Embryonic facial prominence (tissue), 1 donor: ENCODE data around the gene NHEJ1.
A peak's percentile ranks its signal among the peaks of the same experiment; 100 is the strongest.

ENCODE experiments used
- DNase-seq: peaks from one replicate; pipeline ENCODE4 v3.0.0-alpha.2; 2016; ENCODE audit errors: extremely low spot score

The NHEJ1 gene

DNA sequence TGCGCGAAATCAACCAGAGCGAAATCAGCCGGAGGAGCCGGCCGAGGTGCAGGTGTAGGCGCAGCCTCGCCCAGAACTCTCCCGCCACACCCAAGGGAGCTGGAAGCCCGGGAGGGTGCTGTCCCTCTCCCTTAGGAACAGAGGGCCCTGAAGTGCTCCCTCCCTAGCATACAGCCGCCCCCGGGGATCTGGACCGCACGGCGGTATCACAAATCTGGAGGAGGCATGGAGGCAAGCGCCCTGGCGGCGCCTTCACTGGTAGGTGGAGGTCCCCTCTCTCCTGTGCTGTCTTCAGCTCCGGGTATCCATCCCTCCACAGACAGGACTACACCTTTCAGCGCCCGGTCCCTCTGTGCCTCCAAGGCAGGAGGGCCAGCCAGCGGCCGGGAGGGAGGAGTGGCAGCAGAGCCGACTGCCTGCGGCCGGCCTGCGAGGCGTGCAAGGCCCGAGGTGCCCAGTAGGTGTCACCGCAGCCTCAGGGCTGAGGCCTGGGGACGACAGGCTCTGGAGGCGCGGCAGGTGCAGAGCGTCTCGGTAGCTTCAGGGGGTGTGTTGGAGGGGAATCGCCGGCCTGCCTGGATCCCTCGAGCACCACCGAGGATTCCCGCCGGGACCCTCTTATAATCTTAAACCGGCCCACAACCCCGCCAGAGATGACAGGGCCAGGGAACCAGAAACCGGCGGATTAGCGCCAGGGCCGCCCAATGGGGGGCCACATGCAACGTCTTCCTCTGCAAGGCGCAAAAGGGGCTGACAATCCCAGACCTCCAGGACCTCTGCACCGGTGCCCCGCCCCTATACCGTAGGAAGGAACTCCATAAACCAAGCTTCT, 102.7 kb downstream of the NHEJ1 start:
- DNase-seq: peak; percentile 13

DNA sequence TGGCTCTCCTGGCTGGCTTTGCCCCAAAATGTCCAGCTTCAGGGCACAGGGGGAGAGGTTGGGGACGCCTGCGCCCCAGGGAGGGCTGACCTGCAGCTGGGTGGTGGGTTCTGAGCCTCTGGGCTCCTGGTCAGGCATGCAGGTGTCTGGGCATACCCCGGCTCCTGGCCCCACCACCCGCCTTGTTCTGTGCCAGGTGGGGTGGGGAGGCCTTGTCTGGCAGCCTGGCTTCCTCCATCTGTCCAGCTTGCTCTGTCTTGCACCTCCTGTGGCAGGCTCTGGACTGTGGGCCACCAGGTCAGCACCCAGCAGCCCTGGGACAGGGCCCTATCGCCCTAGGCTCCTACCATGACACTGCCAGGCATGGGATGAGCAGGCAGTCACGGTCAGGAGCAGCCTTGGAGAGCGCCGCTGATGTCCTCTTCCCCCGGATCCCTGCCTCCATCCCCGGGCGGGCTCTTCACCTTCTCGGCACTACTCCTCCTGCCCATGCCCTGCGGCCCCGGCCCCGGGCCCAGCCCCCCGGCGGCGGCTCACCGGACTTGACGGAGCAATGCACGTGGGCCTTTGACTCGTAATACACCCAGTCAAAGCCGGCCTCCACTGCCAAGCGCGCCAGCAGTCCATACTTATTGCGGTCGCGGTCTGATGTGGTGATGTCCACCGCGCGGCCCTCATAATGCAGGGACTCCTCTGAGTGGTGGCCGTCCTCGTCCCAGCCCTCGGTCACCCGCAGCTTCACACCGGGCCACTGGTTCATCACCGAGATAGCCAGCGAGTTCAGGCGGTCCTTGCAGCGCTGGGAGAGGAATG, 103.5 kb downstream of the NHEJ1 start:
- DNase-seq: no peak

DNA sequence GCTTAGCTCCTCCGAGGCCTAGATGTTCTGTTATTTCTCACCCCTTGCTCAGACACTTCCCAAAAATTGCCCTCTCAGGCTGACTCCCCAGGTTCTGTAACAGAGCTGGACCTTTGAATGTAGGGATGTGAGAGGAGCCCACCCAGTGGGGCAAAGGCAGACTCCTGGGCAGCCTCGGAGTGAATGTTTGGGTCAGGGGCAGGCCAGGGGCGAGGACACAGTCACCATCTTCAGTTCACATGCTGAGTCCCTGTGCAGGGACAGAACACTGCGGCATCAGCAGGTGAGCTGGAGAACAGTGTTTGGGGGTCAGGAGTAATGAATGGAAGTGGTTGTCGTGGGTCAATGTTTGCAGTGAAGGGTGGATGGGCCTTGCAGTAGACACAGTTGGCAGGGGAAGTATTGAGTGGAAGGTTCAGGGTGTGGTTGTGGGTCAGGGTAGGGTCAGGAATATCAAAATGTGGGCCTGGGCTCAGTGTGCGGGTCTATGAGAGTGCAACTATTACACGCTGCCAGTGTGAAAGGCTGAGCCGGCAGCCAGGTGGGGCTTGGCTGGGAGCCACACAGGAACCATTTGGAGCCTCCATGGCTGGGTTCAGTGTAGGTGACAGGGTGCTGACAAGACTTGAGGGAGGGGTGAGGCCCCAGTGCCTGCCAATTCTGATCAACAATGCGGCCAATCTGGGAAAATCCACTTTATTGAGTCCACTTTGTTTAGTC, 104.3 kb downstream of the NHEJ1 start:
- DNase-seq: no peak

DNA sequence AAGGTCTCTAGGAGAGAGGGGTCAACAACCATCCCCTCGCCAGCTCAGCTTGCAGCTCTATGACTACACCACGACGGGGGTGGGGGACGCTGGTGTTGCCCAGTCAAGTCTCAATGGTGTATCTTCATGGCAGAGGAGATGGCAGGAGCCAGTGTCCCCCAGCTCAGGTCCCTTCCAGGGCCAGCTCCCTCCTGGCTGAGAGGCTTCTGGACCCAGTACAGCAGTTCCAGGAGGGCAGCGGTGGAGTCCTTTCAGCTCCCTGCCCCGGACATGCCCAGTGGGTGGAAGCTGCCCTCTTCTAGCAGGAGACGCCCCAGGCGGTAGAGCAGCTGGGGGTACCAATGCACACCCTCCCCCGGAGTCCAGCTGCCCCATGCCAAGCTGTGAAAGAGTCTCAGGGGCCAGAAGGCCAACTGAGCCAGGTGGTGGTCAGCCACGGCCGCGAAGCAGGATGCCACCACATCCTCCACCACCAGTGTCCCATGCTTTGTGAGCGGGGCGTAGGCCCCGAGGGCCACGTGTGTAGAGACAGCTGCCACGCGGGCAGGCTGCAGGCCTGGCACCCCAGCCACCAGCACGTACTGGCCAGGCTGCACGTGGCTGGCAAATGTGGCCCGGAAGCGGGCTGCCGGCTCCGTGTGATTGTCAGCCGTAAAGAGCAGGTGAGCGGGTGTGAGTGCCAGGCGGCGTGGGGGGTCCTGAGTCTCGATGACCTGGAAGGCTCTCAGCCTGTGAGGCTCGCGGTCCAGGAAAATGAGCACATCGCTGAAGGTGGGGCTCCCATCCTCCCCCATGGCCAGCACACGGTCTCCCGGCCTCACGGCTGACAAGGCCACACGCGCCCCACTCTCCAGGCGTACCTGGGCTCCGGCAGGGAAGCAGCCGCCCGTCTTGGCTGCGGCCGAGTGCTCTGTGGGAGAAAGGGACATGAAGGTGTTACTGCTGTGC, 105.4 kb downstream of the NHEJ1 start:
- no peak for DNase-seq

DNA sequence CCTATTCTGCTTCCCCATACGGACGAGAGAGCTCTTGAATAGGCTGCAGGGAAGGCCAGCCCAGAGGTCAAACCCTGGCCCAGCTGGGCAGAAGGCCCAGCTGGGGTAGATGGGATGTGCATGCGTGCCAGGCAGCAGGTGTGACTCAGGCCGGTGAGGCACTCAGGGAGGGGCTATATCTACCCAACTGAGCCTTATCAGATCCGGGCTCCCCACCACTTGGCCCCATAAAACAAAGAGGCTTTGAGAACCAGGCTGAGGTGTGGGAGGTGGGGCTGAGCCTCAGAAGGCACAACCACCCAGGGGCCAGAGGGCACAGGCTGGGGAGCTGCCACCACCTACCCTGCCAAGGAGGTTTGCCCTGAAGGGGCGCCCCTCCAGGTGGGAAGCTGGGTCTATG, 111.3 kb downstream of the NHEJ1 start:
- no peak for DNase-seq

DNA sequence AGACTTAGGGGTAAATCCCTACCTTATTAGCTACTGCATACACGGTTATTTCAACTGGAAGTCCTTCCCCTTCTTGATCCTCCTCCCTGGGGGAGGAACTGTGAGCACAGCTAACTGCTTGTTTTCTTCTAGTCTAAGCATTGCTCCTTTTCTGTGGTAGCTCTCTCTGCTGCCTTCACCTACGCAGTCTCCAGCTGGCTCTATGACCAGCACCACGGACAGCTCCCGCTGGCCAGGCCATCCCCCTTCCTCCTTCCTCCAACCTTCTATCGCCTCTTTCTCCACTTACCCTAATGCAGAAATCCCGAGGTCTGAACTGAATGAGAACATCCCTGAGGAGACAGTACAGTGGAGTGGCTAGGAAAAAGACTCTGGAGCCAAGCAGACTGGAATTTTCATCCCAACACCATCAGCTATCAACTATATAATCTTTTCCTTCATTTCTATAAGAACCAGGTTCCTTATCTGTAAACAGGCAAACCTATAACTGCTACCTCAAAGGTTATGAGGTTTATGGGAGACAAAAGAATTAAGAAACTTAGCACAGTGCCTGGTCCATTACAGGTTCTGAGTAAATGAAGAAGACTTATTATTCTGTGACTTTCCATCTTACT, 114.6 kb downstream of the NHEJ1 start:
- peak; percentile 9 for DNase-seq

DNA sequence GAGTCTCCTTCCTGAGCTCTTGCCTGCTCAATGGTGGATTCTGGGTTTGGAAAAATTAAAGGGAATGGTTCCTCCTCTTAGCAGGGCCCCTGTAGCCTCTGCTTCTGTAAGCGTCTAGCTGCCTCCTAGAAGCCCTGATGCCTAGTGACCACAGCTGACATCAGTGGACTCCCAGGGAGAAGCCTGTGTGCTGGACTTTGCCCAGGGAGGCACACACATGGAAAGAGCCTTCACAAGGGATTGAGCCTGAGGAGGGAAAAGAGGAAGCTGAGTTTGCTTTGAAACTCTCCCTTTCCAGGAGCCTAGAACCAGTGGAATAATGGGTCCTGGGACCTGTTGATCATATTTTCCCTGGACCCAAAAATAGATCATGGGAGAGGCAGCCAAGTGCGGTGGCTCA, 117.9 kb downstream of the NHEJ1 start:
- no peak for DNase-seq

DNA sequence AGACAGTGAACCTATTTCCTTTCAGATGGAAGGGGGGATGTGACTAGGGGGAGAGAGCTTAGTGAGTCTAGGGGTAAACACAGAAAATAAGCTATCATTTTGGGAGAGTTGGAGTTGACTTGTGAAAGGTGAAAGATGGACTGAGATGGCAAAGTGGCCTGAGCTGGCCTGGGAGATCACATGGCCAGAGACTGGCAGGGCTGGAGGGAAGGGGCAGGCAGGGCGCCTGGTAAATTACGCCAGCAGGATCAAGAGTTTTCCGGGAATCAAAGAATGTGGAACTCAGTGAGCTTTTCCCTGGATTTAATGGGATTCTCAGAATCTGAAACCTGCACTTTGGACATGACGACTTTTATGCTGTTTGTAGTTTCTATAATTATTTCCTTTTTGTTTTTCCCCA, 118.5 kb downstream of the NHEJ1 start:
- DNase-seq: no peak

DNA sequence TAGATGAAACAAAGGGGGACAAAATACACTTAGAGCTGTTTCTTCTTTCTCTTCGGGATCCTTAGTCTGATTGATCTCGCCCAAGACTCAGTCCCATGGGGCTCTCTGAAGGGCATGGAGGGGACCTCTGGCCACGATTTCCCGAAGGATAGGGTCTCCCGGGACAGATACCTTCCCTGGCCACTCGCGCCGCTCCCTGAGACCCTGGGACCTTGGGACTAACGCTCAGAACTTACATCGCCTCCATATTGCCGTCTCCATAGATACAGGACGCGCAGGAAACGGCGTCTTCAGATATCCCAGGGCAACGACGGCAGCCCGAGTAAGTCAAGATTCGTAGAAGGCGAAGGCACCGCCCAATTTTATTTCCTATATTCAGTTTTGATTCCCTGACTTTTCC, 119.4 kb downstream of the NHEJ1 start, which contains the start of gene CFAP65:
Gene CFAP65, minus strand, starts transcription at position 265 of the 400 bp plus-strand sequence. CDS start 2,468 bp downstream, outside the sequence.
- DNase-seq: no peak

DNA sequence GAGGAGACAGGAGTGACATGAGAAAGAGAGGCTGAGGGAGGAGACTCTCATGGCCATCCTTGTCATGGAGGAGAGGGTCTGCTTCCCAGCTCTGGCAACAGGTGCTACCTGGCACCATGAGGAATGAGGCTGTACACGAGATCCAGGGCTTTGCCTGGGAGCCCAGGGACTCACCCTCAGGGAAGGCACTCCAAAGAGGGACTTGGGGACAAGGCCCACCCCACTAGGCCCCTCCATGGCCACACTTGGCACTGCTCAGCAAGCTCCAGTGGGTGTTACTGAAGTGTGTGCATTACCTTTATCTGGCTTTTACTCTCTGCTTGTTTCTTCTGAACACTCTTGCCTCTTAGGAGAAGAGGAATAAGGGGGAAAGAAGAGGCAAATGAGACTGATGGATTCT, 122.0 kb downstream of the NHEJ1 start:
- no peak for DNase-seq

DNA sequence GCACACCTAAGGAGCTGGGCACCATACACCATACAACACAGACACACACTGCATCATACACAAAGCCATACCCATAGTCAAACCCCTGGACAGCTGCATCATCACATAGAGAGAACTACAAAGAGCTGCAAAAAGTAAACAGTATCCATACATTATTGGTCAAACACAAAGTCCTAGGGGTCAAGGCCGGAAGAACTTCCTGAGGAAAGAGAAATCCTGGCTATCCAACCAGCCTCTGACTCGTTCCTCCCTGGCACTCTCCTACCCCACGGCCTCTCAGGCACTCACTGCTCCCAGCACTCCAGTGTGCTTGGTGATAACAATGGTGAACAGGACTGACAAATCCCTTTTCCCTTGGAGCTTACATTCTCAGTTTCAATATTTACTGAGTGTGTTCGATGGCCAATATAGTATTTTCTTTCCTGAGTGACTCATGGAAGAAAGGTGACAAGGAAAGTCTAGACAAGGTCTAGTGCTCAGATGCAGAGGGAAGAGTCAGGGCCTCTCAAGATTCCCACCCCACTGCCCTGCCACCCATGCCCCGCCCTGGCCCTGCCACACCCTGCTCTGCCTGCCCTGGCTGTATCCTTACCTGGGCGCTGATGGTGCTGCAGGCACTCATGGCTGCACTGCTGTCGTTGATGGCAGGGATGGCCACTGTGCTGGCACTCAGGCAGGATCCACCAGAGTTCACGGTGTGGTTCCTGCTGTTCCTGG, 122.7 kb downstream of the NHEJ1 start:
- no peak for DNase-seq

DNA sequence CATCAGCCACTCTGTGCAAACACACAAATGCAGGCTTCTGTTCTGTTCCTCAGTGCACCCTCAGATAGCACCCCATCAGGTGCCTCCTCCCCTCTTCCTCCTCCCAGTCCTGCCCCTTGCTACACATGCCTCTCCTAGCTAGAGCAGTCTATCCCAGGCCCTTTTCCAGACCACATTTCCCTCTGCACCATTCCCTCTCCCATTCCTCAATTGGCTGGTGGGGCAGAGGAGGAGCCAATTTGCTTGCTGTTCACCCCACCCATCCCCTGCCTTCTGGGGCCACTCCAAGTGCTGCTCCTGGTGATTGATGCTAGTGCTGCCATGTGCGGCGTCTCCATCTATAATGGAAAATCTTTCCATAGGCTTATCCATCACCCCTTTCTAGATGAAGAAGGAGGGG, 124.7 kb downstream of the NHEJ1 start:
- DNase-seq: no peak

DNA sequence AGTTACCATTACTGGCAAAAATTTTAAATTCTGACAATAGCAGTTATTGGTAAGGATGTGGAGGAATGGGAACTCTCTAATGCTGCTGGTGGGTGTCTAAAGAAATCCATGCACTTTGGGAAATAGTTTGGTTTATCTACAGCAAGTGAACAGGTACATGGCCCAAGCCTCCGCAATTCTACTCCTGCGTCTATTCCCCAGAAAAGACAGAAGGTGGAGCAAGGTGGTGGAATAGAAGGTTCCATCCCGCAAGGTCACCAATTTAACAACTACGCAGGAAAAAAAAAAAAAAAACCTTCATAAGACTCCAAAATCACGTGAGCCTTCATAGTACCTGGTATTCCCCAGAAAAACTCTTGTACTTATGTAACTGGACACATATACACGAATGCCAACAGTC, 125.8 kb downstream of the NHEJ1 start:
- no peak for DNase-seq

DNA sequence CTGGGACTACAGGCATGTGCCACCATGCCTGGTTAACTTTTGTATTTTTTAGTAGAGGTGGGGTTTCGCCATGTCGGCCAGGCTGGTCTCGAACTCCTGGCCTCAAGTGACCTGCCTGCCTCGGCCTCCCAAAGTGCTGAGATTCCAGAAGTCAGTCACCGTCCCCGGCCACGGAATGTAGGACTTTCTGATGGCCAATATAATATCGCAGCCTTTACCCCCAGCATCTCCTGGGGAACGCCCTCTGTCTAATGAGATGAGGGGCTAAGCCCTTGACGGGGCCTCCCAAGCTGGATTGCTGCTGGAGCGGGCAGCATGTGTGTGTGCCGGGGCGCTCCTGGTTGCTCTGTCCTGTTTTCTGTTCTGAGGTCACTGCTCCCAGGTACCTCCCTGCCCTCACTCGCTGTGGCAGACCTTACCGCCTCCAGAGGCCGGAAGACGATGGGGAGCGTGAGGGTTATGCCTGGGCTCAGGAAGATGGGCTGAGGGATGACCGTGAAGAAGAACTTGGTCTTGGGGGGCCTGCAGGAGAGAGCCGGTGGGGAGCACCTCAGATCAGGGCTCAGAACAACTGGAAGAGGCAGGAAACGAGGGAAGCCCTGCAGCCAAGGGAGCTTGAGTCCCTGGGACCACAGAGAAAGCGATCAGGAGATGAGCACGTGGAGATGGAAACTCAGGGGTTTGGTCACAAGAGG, 128.4 kb downstream of the NHEJ1 start:
- no peak for DNase-seq

DNA sequence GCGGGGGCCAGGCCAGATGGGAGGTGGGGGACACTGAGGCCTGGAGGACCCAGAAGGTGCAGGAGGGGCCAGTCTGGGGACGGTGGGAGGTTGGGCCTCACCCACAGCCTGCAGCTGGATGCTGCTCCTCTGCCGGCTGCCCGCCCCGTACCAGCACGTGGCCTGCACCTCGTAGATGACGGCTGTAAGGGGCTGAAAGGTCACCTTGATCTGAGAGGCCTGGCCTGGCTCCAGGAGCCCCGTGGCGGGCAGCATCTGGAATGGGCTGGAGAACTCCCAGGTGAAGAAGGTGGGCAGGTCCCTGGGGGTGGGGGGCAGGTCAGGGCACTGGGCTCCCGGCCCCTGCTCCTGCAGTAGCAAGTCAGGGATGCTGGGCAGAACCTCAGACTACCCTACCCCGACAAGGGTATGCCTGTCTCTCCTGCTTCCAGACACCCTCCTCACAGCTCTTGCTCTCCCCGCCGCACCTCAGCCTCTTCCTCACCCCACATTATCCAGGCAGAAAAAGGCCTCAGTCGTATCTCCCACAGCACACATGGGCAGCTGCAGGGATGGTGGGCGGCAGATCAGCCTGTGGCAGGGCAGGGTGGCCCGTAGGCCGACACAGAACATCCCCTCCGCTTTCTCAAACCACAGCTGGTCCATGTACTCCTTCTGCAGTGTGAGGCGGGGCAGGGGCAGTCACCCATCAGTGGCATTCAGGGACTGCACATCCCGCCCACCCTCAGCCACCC, 129.4 kb downstream of the NHEJ1 start:
- DNase-seq: no peak

DNA sequence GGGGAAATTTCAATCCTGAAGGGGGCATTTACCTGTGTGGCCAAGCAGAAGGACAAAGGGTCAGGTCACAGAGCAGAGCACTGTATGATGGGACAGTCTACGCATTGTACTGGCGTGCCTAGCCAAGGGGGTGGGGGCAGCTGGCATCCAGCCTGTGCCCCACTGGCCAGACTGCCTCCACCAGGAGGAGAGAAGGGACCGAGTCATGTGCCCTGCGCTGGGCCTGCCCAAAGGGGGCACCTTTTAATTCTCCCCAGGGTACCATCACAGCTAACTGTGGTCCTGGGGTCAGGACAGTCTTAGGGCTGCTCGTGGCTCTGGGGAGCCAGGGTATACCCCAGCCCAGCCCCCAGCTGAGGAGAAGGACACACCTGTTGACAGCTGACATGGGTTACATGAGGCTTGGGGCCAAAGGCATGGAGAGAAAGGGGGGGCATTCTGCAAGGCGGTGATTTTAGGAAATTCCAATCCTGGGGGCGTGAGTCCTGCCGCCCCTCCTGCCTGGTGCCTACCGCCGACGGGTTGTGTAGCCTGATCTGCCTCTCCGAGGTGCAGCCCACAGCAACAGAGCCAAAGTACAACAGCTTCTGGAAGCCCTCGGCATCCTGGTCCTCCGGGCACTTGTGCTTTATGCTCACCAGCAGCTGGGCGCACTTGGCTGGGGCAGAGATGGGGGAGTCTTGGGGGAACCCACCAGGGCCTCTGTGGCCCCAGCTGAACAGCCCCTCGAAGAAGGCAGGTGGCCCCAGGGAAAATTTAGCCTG, 130.3 kb downstream of the NHEJ1 start:
- DNase-seq: no peak

DNA sequence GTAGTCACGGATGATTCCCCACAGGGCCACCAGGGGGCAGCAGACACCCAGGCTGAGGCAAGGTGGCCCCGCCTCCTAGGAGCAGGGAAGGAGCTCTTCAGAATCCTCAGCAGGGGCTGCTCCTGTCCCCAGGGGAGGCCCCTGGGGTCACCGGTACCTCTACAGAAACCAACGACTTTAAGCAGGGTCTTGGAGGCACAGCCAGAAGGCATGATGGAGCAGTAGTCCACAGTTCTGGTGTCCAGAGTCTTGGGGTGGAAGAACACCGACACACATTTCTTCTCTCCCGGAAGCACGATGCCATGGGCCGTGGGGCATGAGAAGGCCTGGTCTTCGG, 130.8 kb downstream of the NHEJ1 start:
- DNase-seq: peak; percentile 9
